Prostate gland (tissue), 2 donors: Measurements from ENCODE around the gene CYTL1. TPM values are rescaled to one million over a fixed set of nuclear protein-coding genes. Genes with fewer than 3 reads are reported as not detected.

ENCODE experiments used
- DNase-seq: peaks from one replicate; pipeline ENCODE4 v3.0.0-alpha.2; 2019; ENCODE audit warnings: low spot score
- H3K27ac ChIP-seq, 2 donors: fragments of 200-600 bp; sonication (generic); 2 replicates each; pipeline ENCODE4 v1.5.1; 2017 to 2019
- H3K27me3 ChIP-seq: fragments of 200-600 bp; sonication (generic); replicated peaks from 2 replicates; pipeline ENCODE4 v1.5.1; 2019; ENCODE audit not compliant: insufficient read depth
- H3K36me3 ChIP-seq, 2 donors: fragments of 200-600 bp; sonication (generic); 1 replicate in 1 of 2; 2 replicates in 1 of 2; pipeline versions ENCODE4 v1.5.1 to v1.8.1; 2017 to 2019
- H3K4me1 ChIP-seq: fragments of 200-600 bp; sonication (generic); replicated peaks from 2 replicates; pipeline ENCODE4 v1.5.1; 2019
- H3K4me3 ChIP-seq, 2 donors: fragments of 200-600 bp; sonication (generic); 2 replicates each; pipeline ENCODE4 v1.5.1; 2017 to 2019
- H3K9me3 ChIP-seq: fragments of 200-600 bp; sonication (generic); 2 replicates; pipeline ENCODE4 v1.5.1; 2017
- CTCF ChIP-seq, 4 experiments: fragments of 200-600 bp in 2 of 4; fragments of 450-650 bp in 2 of 4; sonication (generic) in 2 of 4; IDR thresholded peaks; 1 replicate in 3 of 4; 2 replicates in 1 of 4; pipeline ENCODE4 v1.5.1; 2016 to 2019; ENCODE audit warnings: antibody characterized with exemption in 4 of 4, mild to moderate bottlenecking in 2 of 4, moderate library complexity in 2 of 4
- POLR2A ChIP-seq: fragments of 450-650 bp; IDR thresholded peaks from one replicate; pipeline ENCODE4 v1.6.1; 2016; ENCODE audit warnings: antibody characterized with exemption, mild to moderate bottlenecking
- POLR2AphosphoS5 ChIP-seq: sonication (generic); formaldehyde crosslinking; IDR thresholded peaks from one replicate; pipeline ENCODE4 v1.6.1; 2017; ENCODE audit warnings: antibody characterized with exemption
- WGBS: methylation state at CpG from one replicate; pipeline ENCODE4 v1.1.5; 2018; 5-methylcytosine and 5-hydroxymethylcytosine counted together
- intact Hi-C: fragments of 100-400 bp; cut with DNase I; formaldehyde crosslinking; loops from one replicate; pipeline ENCODE4 v1.14.2; 2022
- total RNA-seq, 2 donors: library from RNA; depleted of rRNA; stranded (reverse); fragments of >200 nt; gene quantifications; one replicate each; pipeline ENCODE4 v1.1.0, GENCODE V29; 2016

The CYTL1 gene
- total RNA-seq, 2 donors from 2014 or later: 1.4 to 2.2 TPM

- Histone ChIP-seq H3K4me1 (no peaks in the 10 kb centered on the region), H3K36me3 (no peaks in the 10 kb centered on the region), H3K27me3 (no peaks in the 10 kb centered on the region), H3K9me3 (no peaks in the 10 kb centered on the region), H3K27ac (no peak overlapping the region), H3K4me3 (no peak overlapping the region)
- intact Hi-C loops: no loop called here
- peak; percentile 26 for DNase-seq
- WGBS: 29% methylated on average over 21 of the region's 22 CpGs
- peak; percentile 45 to 73 (median 67) for TF ChIP-seq CTCF (IDR thresholded peaks at IDR 0.05)
- no peak for TF ChIP-seq POLR2A
- TF ChIP-seq POLR2AphosphoS5: no peak
These were observed 24.0 kb downstream of the CYTL1 start for GRCh38 chr4:4995103-4995907.

GRCh38 chr4:4994312-4995097 lies 24.8 kb downstream of the CYTL1 start:
- intact Hi-C loops: no loop called here
- no peak for DNase-seq
- H3K4me3 ChIP-seq: no peak overlapping the region
- no peaks in the 10 kb centered on the region for H3K4me1 ChIP-seq
- no peak for TF ChIP-seq POLR2AphosphoS5
- TF ChIP-seq CTCF (IDR thresholded peaks at IDR 0.05): no peak
- no peak for TF ChIP-seq POLR2A
- no peaks in the 10 kb centered on the region for H3K27me3 ChIP-seq
- WGBS: 59% methylated on average over 18 of the region's 18 CpGs
- no peaks in the 10 kb centered on the region for H3K9me3 ChIP-seq
- H3K27ac ChIP-seq: no peak overlapping the region
- no peaks in the 10 kb centered on the region for H3K36me3 ChIP-seq

GRCh38 chr4:4992833-4993232 lies 26.4 kb downstream of the CYTL1 start:
- intact Hi-C loops: no loop called here
- 95% methylated on average over 5 of the region's 5 CpGs for WGBS
- TF ChIP-seq CTCF (IDR thresholded peaks at IDR 0.05): no peak
- Histone ChIP-seq H3K27me3 (no peaks in the 10 kb centered on the region), H3K9me3 (no peaks in the 10 kb centered on the region), H3K27ac (no peak overlapping the region), H3K4me1 (no peaks in the 10 kb centered on the region), H3K36me3 (no peaks in the 10 kb centered on the region), H3K4me3 (no peak overlapping the region)
- no peak for DNase-seq

- DNase-seq: no peak
- TF ChIP-seq POLR2A (no peak), POLR2AphosphoS5 (no peak), CTCF (IDR thresholded peaks at IDR 0.05) (no peak)
- Histone ChIP-seq H3K9me3 (no peaks in the 10 kb centered on the region), H3K27me3 (no peaks in the 10 kb centered on the region), H3K4me3 (no peak overlapping the region), H3K36me3 (no peaks in the 10 kb centered on the region), H3K27ac (no peak overlapping the region), H3K4me1 (no peaks in the 10 kb centered on the region)
- WGBS: 85% methylated on average over 14 of the region's 14 CpGs
- intact Hi-C loops: no loop called here
These were observed 27.6 kb downstream of the CYTL1 start for GRCh38 chr4:4991541-4992099.
